PFSK-1 (cell line): ENCODE data around the gene ACOX3.

Experiments used
- FOXP2 ChIP-seq: optimal IDR thresholded peaks from 2 replicates; pipeline ENCODE3; 2011; ENCODE audit warnings: borderline replicate concordance, control low read depth, inconsistent platforms; ENCODE audit not compliant: insufficient read depth; ENCODE audit errors: extremely low read length, extremely low read depth
- POLR2AphosphoS5 ChIP-seq: IDR thresholded peaks from 2 replicates; pipeline ENCODE4 v1.6.1; 2012; ENCODE audit warnings: low read depth, mild to moderate bottlenecking, control low read depth, low read length, moderate library complexity
- REST ChIP-seq, 2 experiments: IDR thresholded peaks; 2 replicates each; pipeline versions ENCODE4 v1.6.1 to v1.8.0; 2011 to 2012; ENCODE audit warnings: low read depth in 2 of 2, low read length in 2 of 2, control low read depth in 1 of 2, inconsistent platforms in 1 of 2, mild to moderate bottlenecking in 1 of 2, moderate library complexity in 1 of 2; ENCODE audit not compliant: insufficient read depth in 1 of 2
- SIN3A ChIP-seq: IDR thresholded peaks from 2 replicates; pipeline ENCODE4 v1.6.1; 2012; ENCODE audit warnings: mild to moderate bottlenecking, low read length, moderate library complexity, borderline replicate concordance; ENCODE audit not compliant: insufficient read depth
- TAF1 ChIP-seq: IDR thresholded peaks from 2 replicates; pipeline ENCODE4 v1.6.1; 2012; ENCODE audit warnings: low read length, control low read depth, borderline replicate concordance; ENCODE audit not compliant: insufficient read depth

GRCh38 chr4:8412288-8412687, 28.2 kb downstream of the ACOX3 start:
- no peak for TF ChIP-seq TAF1
- TF ChIP-seq REST (IDR thresholded peaks at IDR 0.05; ENCODE audit: insufficient read depth in 1 of 2, low read depth in 2 of 2, low read length in 2 of 2), result no peak
- TF ChIP-seq SIN3A, result no peak
- no peak for TF ChIP-seq POLR2AphosphoS5
- TF ChIP-seq FOXP2, result no peak
